GM23248 (cell line): Measurements from ENCODE around the gene SEC31B.

ENCODE experiments used
- EZH2 ChIP-seq: fragments of 200-600 bp; sonication (generic); IDR thresholded peaks from 2 replicates; pipeline ENCODE4 v1.6.1; 2018; ENCODE audit warnings: antibody characterized with exemption, mild to moderate bottlenecking; ENCODE audit not compliant: insufficient read depth, poor library complexity, severe bottlenecking
- EZH2phosphoT487 ChIP-seq: fragments of 200-600 bp; sonication (generic); IDR thresholded peaks from 2 replicates; pipeline ENCODE4 v1.6.1; 2018; ENCODE audit warnings: antibody characterized with exemption, moderate library complexity, mild to moderate bottlenecking, low read depth; ENCODE audit not compliant: insufficient read depth

DNA sequence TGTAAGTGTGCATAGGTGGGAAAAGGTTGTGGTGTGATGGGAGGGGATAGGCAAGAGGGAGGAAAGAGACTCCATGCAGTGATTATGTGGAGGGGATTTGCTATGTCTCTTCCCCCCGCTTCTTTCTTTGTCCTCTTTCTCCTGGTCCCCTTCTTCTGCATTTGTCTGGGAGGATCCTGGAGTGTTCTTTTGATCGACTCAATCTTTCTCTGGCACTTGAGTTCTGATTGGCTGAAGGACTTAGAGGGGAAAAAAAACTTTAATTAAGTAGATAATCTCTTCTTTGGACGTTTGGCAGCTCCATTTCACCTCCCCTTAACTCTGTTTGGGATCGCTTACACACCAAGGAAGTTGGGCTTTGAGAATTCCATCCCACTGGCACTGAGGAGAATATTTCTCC, 57.0 kb downstream of the SEC31B start, which contains the start of gene WNT8B:
- TF ChIP-seq EZH2 (no peak), EZH2phosphoT487 (no peak)
